Measurements from ENCODE around the gene GRIA4.
"Not testable (repeated sequence)": the region's sequence is repeated elsewhere in the genome, so short reads cannot be mapped to it uniquely, and the experiment has no call there.

Gene GRIA4

DNA sequence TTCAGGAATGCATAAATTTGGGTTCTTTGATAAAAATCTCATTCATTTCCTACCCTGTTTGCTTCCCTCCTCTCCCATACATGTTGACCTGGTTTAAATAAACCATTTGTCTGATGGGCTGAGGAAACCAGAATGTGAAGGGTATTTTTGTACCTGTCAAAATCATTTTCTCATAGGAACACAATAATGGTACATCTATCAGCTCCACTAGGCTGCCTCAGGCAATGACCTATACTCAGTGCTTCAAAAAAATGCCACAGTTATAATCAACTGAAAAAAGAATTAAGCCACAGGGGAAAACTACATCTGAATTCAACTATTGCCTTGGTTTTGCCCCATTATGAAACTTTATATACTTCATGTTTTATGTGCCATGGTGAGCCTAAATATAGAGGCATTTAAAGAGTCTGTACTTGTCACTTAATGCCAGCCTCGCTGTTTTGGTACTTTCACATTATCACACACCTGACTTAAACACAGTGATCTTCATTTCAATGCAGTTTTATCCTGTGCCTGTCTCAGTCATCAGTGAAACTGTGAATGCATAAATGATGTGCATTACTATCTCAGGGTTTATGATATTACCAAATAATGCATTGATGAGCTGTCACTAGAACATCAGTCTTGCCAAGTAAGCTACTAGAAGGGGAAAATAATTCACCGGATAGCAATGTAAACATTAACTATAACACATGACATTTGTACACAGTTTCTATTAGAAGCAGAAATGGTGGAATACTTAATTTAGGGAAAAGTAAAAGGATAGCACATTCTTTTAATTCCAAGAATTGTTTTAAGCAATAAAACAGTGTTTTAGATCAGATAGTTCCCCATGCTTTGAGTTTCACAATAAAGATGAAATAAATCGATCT is 319.4 kb downstream of the GRIA4 start:
- DNase-seq, result no peak

DNA sequence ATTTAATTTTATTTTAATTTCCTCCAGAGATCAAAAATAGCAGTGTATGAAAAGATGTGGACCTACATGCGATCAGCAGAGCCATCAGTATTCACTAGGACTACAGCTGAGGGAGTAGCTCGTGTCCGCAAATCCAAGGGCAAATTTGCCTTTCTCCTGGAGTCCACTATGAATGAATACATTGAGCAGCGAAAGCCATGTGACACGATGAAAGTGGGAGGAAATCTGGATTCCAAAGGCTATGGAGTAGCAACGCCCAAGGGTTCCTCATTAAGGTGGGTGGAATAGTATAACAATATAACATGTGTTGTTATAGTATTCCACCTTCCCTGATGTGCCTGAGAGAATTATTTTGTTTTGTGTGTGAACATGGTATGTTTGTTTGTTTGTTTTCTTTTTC is 323.8 kb downstream of the GRIA4 start:
- no peak for DNase-seq

GRCh38 chr11:105935791-105936190 is 325.9 kb downstream of the GRIA4 start:
- DNase-seq, result peak in 2 of 3 experiments; percentile 3 to 63

- no peak for DNase-seq
Observed at GRCh38 chr11:105937331-105937730, 327.5 kb downstream of the GRIA4 start.

GRCh38 chr11:105937738-105938137 is 327.9 kb downstream of the GRIA4 start:
- no peak for DNase-seq

DNA sequence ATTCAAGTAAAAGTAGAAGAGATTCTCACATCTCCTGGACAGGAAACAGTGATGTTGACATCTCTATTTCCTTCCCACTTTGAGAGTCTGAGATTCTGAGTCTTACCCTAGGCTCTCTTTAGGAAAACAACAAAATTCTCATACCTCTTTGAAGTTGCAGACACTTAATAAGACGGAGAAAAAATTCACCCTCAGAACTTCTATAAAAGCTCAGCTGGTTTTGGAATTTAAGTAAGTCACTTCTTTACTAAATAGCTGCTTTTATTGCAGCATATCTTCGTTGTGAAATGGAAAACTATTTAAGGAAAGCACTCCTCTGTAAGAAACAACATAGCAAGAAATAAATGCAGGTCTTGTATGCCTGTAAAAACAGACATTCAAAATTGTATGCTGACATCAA is 333.0 kb downstream of the GRIA4 start:
- DNase-seq, result no peak

DNA sequence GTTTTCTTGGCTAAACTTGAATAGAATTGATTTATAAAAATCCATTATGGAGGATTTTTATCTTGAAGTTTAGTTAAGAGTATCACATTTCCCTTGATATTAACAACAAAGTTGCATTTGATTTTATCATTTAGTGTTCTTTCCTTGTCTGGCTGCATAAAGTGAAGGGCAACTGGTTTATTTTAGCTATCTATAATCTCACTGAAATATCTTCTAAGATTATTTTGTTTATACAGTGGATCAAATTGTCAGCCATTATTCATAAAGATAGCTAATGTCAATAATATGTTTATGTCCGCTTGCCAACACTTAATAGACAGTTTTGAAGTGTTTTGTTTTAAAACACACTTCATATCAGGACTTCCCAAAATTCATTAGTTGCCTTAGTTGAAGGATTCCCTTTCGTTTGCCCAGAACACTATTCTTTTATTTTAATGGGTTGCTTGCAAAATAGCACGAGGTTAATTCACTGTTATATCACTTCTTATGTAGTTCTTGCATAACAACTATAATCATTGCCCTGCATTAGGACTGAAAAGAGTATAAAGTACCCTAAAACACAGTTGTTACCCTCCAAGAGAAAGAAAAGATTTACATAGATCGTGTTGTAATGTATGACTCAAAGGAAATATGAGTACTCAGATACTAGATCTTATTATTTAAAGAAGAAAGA is 339.2 kb downstream of the GRIA4 start:
- no peak for DNase-seq

DNA sequence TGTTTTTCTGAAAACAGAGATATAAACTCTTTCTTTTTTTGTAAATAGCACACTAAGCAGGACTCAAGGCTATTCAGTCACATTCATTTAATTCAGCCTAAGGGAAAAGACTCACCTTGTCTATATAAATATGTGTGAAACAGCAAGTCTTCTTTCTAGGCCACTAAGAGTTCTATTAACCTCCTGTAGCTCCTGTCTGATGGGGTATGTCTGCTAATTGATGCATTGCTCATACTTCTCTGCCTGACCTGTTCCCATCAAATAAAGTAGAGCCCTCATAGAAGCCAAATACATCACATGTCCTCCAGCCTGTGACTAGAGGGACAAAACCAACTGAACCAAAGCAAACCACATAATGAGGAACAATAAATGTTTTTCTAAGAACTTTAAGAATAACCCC is 344.0 kb downstream of the GRIA4 start:
- no peak for DNase-seq

- DNase-seq, result peak; percentile 71 to 86 (median 76)
Observed at GRCh38 chr11:105960252-105961245, 350.7 kb downstream of the GRIA4 start.

- DNase-seq, result no peak
Observed at GRCh38 chr11:105968021-105968697, 358.3 kb downstream of the GRIA4 start.

DNA sequence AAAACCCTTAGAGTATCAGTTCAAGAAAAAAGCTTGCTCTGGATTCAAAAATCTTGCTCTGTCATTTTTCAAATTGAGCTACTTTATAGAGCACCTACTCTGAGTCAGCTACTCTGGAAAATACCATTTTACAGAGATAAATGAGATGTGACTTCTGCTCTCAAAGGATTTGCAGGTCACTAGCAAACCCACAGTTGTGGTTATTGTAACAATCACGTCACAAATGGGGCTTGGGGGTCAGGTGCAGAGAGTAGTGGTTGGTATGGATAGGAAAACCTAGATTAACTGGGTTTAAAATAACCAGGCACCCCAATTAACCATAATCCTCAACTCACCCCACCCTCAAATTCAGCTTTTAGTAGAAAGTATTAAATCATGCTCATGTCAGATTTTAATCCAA is 359.9 kb downstream of the GRIA4 start:
- no peak for DNase-seq

- DNase-seq, result no peak
Observed at GRCh38 chr11:105975128-105975527, 365.3 kb downstream of the GRIA4 start.

DNA sequence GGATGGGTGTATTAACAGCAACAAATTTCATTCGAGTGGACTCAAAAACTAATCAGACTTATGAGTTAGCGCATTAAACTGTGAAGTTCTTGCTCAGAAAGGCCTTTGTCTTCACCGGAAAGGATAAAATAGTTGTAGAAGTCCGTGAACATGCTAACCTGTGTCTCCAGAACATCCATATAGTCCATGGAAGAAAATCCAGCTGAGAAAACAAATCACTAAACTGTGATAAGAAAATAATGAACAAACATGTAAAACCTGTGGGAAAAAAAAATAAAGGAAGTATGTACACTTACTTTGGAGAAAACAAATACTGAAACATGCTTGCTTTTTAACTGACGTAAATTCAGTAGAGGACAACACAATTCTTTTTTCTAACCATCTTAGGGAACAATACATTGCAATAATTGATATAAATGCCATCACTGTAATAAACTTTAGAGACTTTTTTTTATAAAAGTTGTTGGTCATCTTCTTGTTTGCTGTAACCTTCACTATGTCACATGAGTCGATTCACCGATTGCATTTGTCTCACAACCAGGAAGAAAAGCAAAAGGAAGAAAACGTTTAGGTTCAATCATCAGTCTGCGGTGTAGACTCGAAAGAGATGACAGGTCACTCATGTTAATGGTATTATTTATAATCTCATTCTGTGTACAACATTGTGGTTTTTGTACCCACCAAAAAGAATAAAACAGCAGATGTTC is 370.3 kb downstream of the GRIA4 start:
- DNase-seq, result no peak

GRCh38 chr11:105986554-105986953 is 376.7 kb downstream of the GRIA4 start:
- DNase-seq, result no peak

GRCh38 chr11:105988197-105988596 is 378.3 kb downstream of the GRIA4 start:
- DNase-seq, result no peak

DNA sequence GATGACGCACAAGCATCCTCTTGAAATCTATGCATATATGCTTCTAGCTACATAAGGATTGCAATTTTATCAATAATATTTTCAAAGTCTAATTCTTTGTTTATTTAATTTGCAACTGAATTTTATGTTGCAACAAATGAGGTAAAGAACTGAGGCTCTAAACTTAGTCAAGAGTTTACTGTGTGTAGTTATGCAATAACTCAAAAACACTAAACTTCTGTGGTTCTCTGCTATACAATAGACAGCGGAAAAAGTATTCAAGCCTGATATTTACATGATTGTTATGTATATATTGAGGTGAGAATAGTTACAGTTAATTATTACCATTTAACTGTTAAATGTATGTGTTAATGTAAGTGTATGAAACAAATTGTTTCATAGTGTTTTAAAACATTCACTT is 379.3 kb downstream of the GRIA4 start:
- DNase-seq, result no peak

DNA sequence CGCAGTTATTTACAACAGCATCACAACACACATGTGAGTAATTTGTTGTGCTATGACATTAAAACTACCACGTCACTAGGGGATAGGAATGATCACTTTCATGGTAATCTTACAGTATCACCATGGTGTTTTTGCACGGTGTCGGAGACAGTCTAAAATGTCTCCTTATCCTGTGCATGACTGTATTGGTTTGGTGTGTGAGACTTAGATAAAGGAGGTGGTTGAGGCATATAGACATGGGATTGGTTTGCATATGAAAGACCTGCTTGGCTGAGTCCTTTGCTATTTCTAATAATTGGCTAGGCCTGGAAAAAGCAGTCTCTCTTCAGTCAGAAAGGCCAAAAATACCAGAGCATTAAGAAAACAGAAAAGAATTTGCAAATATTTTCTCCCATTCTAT is 382.0 kb downstream of the GRIA4 start:
- DNase-seq, result no peak

DNA sequence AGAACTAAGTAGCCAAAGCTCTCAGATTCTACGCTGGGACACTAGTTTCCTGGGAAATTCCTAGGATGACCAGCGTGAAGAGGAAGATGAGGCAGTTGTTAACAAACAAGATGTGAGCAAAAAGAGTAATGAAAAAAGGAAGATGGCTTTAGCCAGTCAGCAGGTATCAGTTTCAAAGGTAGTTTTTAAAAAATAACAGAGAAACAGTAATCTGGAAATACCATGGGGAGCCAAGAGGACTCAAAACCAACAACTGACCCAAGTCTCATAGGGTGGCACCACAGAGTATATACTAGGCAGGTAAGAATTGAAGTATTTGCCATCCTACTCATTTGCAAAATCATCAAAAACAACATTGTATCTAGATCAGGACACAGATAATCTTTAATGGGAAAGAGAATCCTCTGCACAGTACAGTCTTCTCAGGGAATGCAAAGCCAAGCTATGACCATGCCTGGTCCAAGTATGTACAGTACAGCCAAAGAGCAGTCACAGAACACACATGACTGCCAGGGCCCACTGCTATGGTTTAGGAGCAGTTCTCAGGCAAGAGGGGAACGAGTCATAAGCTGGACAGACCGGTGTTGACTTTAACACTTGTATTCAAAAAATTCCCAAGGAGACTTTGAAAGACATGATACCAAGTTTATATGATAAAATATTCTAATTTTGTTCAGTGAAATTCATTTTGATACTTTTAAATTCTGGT is 391.6 kb downstream of the GRIA4 start:
- no peak for DNase-seq

- not testable (repeated sequence) for DNase-seq
Observed at GRCh38 chr11:106003094-106003493, 393.2 kb downstream of the GRIA4 start.

DNA sequence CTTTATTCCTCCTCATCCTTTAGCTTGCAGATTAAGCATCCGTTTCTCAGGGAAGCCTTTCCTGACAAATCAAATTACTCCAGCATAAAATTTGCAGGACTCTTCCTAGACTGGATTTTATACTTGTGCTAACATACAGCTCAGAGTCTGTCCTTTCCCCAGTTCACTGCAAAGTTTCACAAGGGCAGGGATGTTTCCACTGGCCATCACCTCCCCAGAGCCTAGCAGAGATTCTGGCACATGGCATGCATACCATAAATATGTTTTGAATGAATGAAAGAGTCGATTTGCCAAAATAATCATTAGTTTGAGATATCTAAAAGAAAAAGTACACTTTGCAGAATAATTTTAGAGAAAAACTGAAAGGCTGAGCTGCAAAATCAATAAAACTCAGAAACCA is 401.6 kb downstream of the GRIA4 start:
- DNase-seq, result no peak

DNA sequence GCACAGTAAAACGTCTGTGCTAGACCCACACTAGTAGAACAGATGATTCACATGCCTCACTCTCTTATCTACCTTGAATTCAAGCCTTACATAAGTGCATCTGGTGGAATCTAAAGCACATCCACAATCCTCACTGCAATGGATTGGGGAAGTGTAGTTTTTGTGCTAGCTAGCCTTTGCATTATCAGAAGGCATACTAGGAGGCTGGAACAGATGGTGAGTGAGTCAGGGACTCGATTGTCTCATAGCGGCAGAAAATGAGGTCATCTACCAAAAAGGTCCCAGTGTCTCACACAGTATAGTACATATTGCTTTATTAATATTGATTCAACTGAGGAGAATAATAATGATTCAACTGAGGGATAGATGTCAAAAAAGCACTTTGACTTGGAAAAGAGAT is 402.9 kb downstream of the GRIA4 start:
- DNase-seq, result no peak

All from NCI-H1417 (cell line).